HUDEP-2 (cell line): ENCODE measurements around the gene B4GALNT3.

Experiments used
- DNase-seq, 76 experiments: peaks; one replicate each; lab custom pipeline; 2025; ENCODE audit not compliant: unreplicated experiment in 76 of 76; lab: John Stamatoyannopoulos, UW

The B4GALNT3 gene

GRCh38 chr12:536751-537245 is 77.1 kb downstream of the B4GALNT3 start:
- DNase-seq = no peak

- DNase-seq = no peak
Observed at GRCh38 chr12:537772-538171, 78.0 kb downstream of the B4GALNT3 start.

GRCh38 chr12:538731-539539 is 79.2 kb downstream of the B4GALNT3 start:
- DNase-seq = peak in 23 of 76 experiments; percentile 3 to 40 (median 15)

GRCh38 chr12:539540-540310 is 80.0 kb downstream of the B4GALNT3 start:
- DNase-seq = no peak

GRCh38 chr12:541676-542324 is 82.1 kb downstream of the B4GALNT3 start:
- no peak for DNase-seq

- peak in 2 of 76 experiments; percentile 8 to 18 for DNase-seq
Observed at GRCh38 chr12:542395-543113, 82.8 kb downstream of the B4GALNT3 start.

- DNase-seq = no peak
Observed at GRCh38 chr12:543114-543451, 83.3 kb downstream of the B4GALNT3 start.

GRCh38 chr12:544142-544541 is 84.4 kb downstream of the B4GALNT3 start:
- no peak for DNase-seq

GRCh38 chr12:544941-545635 is 85.3 kb downstream of the B4GALNT3 start:
- DNase-seq = no peak

GRCh38 chr12:545835-546234 is 86.1 kb downstream of the B4GALNT3 start:
- no peak for DNase-seq

- DNase-seq = no peak
Observed at GRCh38 chr12:546265-546919, 86.7 kb downstream of the B4GALNT3 start.

- DNase-seq = peak in 57 of 76 experiments; percentile 8 to 72 (median 44)
Observed at GRCh38 chr12:546920-547845, 87.4 kb downstream of the B4GALNT3 start.

- DNase-seq = no peak
Observed at GRCh38 chr12:547883-548470, 88.2 kb downstream of the B4GALNT3 start.

GRCh38 chr12:549476-550082 is 89.8 kb downstream of the B4GALNT3 start:
- DNase-seq = no peak

GRCh38 chr12:550473-551260 is 90.9 kb downstream of the B4GALNT3 start:
- DNase-seq = no peak

- no peak for DNase-seq
Observed at GRCh38 chr12:552466-552865, 92.7 kb downstream of the B4GALNT3 start.
